SK-N-SH (cell line): ENCODE data around the gene TTC28. TPM values are rescaled to one million over a fixed set of nuclear protein-coding genes. Genes with fewer than 3 reads are reported as not detected.

Experiments
- CTCF ChIA-PET: fragments of 300-600, 350-600 bp; formaldehyde crosslinking; extraction: SDS; loops from one replicate; lab custom pipeline; 2021; lab: Yijun Ruan, JAX
- POLR2A ChIA-PET: fragments of 350-600 bp; sonication (Branson Sonifier 250); formaldehyde crosslinking; extraction: SDS; loops from one replicate; lab custom pipeline; 2020; ENCODE audit warnings: antibody characterized with exemption, inconsistent platforms; lab: Yijun Ruan, JAX
- DNase-seq: peaks from one replicate; pipeline ENCODE4 v3.0.0; 2012
- H2AFZ ChIP-seq: fragments of 200-600 bp; sonication (generic); 2 replicates; pipeline ENCODE4 v1.8.1; 2016; ENCODE audit warnings: antibody characterized with exemption, mild to moderate bottlenecking, low read depth
- H3F3A ChIP-seq: fragments of 200-600 bp; sonication (generic); replicated peaks from 2 replicates; pipeline ENCODE3; 2016; ENCODE audit warnings: antibody characterized with exemption, mild to moderate bottlenecking; ENCODE audit not compliant: insufficient read depth
- H3K27ac ChIP-seq, 2 experiments: fragments of 200-500 bp in 1 of 2; fragments of 200-600 bp in 1 of 2; sonication (Bioruptor generic) in 1 of 2; sonication (generic), shearing (Covaris generic) in 1 of 2; 2 replicates each; pipeline versions ENCODE4 v1.5.1 to v1.6.1; 2014 to 2016; ENCODE audit warnings: low read depth in 2 of 2, inconsistent platforms in 1 of 2, low read length in 1 of 2, mild to moderate bottlenecking in 1 of 2, mixed read lengths in 1 of 2
- H3K27me3 ChIP-seq: fragments of 200-600 bp; sonication (generic), shearing (Covaris generic); 2 replicates; pipeline ENCODE4 v1.6.1; 2016; ENCODE audit warnings: mixed run types; ENCODE audit not compliant: insufficient read depth
- H3K36me3 ChIP-seq, 2 experiments: fragments of 200-500 bp in 1 of 2; fragments of 200-600 bp in 1 of 2; sonication (Bioruptor generic) in 1 of 2; sonication (generic) in 1 of 2; replicated peaks in 1 of 2; 2 replicates each; pipeline versions ENCODE3 to v1.5.1; 2014 to 2016; ENCODE audit warnings: low read length in 1 of 2, mild to moderate bottlenecking in 1 of 2; ENCODE audit not compliant: insufficient read depth in 2 of 2, control insufficient read depth in 1 of 2
- H3K4me1 ChIP-seq, 2 experiments: fragments of 200-500 bp in 1 of 2; fragments of 200-600 bp in 1 of 2; sonication (Bioruptor generic) in 1 of 2; sonication (generic), shearing (Covaris generic) in 1 of 2; 2 replicates each; pipeline versions ENCODE4 v1.5.1 to v1.6.1; 2014 to 2016; ENCODE audit warnings: low read depth in 1 of 2, low read length in 1 of 2, mixed run types in 1 of 2; ENCODE audit not compliant: insufficient read depth in 2 of 2, control insufficient read depth in 1 of 2
- H3K4me2 ChIP-seq: fragments of 200-600 bp; sonication (generic), shearing (Covaris generic); 2 replicates; pipeline ENCODE4 v1.6.1; 2017; ENCODE audit warnings: mixed run types
- H3K4me3 ChIP-seq, 2 experiments: fragments of 200-500 bp in 1 of 2; fragments of 200-600 bp in 1 of 2; sonication (Bioruptor generic) in 1 of 2; sonication (generic), shearing (Covaris generic) in 1 of 2; 2 replicates each; pipeline versions ENCODE4 v1.5.1 to v1.8.1; 2014 to 2016; ENCODE audit warnings: low read depth in 2 of 2, inconsistent platforms in 1 of 2, low read length in 1 of 2, mild to moderate bottlenecking in 1 of 2, mixed read lengths in 1 of 2, moderate library complexity in 1 of 2
- H3K79me2 ChIP-seq: fragments of 200-600 bp; sonication (generic); 2 replicates; pipeline ENCODE4 v1.8.1; 2017; ENCODE audit warnings: mild to moderate bottlenecking; ENCODE audit not compliant: insufficient read depth
- H3K9ac ChIP-seq: fragments of 200-600 bp; sonication (generic); 2 replicates; pipeline ENCODE4 v1.6.1; 2017; ENCODE audit warnings: mixed run types
- H3K9me2 ChIP-seq: fragments of 200-600 bp; sonication (generic); 2 replicates; pipeline ENCODE4 v1.6.1; 2017; ENCODE audit warnings: mixed run types
- H3K9me3 ChIP-seq: fragments of 200-600 bp; sonication (generic); 2 replicates; pipeline ENCODE4 v1.6.1; 2017; ENCODE audit warnings: mixed run types, mild to moderate bottlenecking, moderate library complexity
- H4K20me1 ChIP-seq: fragments of 200-600 bp; sonication (generic); 2 replicates; pipeline ENCODE4 v1.6.1; 2017; ENCODE audit warnings: mild to moderate bottlenecking, mixed run types; ENCODE audit not compliant: insufficient read depth
- EZH2phosphoT487 ChIP-seq: fragments of 200-600 bp; sonication (generic); IDR thresholded peaks from 2 replicates; pipeline ENCODE4 v1.6.1; 2017; ENCODE audit warnings: low read depth, mixed run types, mild to moderate bottlenecking, antibody characterized with exemption, moderate library complexity, borderline replicate concordance
- GABPA ChIP-seq: IDR thresholded peaks from 2 replicates; pipeline ENCODE4 v1.4.0; 2012; ENCODE audit warnings: low read depth, mild to moderate bottlenecking
- NFIC ChIP-seq: IDR thresholded peaks from 2 replicates; pipeline ENCODE4 v1.4.0; 2012; ENCODE audit warnings: borderline replicate concordance
- RAD21 ChIP-seq: IDR thresholded peaks from 2 replicates; pipeline ENCODE4 v1.6.1; 2012; ENCODE audit warnings: mild to moderate bottlenecking, low read length
- SIN3A ChIP-seq: IDR thresholded peaks from 2 replicates; pipeline ENCODE4 v1.6.1; 2012; ENCODE audit warnings: low read depth, mild to moderate bottlenecking, low read length, moderate library complexity, borderline replicate concordance
- TCF12 ChIP-seq: IDR thresholded peaks from 2 replicates; pipeline ENCODE4 v1.4.0; 2012
- WGBS: methylation state at CpG from one replicate; pipeline ENCODE4 v1.1.6; 2017; ENCODE audit warnings: low lambda C conversion rate; 5-methylcytosine and 5-hydroxymethylcytosine counted together
- polyA plus RNA-seq, 3 experiments: library from polyadenylated mRNA; depleted of rRNA; stranded (reverse); fragments of >200 nt; gene quantifications; 2 replicates each; pipeline ENCODE4 v1.2.3, GENCODE V29; 2012
- small RNA-seq, 7 experiments: library from RNA; depleted of rRNA; stranded (forward); fragments of <200 nt; gene quantifications; one replicate each; pipeline ENCODE3, GENCODE V24; 2012
- TF ChIP-seq, protein P1 (sequence below): fragments of 200-600 bp; sonication (generic); IDR thresholded peaks from 2 replicates; pipeline ENCODE4 v1.6.1; 2017; ENCODE audit warnings: antibody characterized with exemption, mild to moderate bottlenecking, moderate library complexity
- TF ChIP-seq, protein P2 (sequence below): fragments of 150-350 bp; IDR thresholded peaks from 2 replicates; pipeline ENCODE4 v1.6.1; 2016; ENCODE audit warnings: mild to moderate bottlenecking, low read depth, low read length

The TTC28 gene
- polyA plus RNA-seq, 1 of the 3 experiments (the other 2 are of a cell fraction): 5.9 TPM

DNA sequence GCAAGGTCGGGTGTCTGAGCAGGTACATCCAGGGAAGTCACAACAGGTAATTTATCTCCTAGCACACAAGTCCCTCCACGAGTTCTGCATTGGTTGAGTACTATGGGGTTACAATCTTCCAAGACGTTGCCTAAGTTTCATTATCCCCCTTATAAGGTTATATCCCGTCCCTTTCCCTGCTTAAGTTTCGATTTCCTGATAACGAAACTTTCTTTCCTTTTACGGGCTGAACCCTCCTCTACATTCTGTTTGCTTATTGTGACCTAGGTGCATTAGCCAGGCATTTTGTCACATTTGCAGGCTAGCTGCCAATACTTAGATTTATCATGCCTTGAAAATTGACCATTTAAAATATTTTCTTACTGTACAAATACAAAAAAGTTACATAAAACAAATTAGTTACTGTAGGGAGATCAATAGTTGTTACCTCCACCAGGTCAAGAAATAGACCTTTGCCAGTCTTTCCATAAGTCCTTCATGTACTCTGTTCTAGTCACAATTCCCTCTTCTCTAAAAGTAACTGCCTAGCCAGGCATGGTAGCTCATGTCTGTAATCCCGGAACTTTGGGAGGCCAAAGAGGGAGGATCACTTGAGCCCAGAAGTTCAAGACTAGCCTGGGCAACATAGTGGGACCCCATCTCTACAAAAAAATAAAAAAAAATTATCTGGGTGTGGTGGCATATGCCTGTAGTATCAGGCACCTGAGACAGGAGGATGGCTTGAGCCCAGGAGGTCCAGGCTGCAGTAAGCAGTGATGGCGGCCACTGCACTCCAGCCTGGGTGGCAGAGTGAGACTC lies 746.3 kb downstream of the TTC28 start:
- Histone ChIP-seq H3K79me2 (0 out of 2 replicates have a peak, but pooled peaks cover 5% of the 10 kb centered on the region), H3K27ac (no peak overlapping the region), H3K36me3 (no peaks in the 10 kb centered on the region), H3K9ac (no peak overlapping the region), H3K4me3 (no peak overlapping the region), H2AFZ (no peak overlapping the region), H3K9me2 (no peaks in the 10 kb centered on the region), H3K9me3 (no peaks in the 10 kb centered on the region), H3F3A (no peaks in the 10 kb centered on the region), H4K20me1 (no peaks in the 10 kb centered on the region), H3K4me1 (no peaks in the 10 kb centered on the region), H3K4me2 (no peak overlapping the region), H3K27me3 (no peaks in the 10 kb centered on the region)
- WGBS: 92% methylated on average over 9 of the region's 9 CpGs
- TF ChIP-seq RAD21 (no peak), GABPA (no peak), SIN3A (no peak), TCF12 (no peak), NFIC (no peak), EZH2phosphoT487 (no peak)
- TF ChIP-seq, protein P1, sequence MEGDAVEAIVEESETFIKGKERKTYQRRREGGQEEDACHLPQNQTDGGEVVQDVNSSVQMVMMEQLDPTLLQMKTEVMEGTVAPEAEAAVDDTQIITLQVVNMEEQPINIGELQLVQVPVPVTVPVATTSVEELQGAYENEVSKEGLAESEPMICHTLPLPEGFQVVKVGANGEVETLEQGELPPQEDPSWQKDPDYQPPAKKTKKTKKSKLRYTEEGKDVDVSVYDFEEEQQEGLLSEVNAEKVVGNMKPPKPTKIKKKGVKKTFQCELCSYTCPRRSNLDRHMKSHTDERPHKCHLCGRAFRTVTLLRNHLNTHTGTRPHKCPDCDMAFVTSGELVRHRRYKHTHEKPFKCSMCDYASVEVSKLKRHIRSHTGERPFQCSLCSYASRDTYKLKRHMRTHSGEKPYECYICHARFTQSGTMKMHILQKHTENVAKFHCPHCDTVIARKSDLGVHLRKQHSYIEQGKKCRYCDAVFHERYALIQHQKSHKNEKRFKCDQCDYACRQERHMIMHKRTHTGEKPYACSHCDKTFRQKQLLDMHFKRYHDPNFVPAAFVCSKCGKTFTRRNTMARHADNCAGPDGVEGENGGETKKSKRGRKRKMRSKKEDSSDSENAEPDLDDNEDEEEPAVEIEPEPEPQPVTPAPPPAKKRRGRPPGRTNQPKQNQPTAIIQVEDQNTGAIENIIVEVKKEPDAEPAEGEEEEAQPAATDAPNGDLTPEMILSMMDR: no peak
- TF ChIP-seq, protein P2, sequence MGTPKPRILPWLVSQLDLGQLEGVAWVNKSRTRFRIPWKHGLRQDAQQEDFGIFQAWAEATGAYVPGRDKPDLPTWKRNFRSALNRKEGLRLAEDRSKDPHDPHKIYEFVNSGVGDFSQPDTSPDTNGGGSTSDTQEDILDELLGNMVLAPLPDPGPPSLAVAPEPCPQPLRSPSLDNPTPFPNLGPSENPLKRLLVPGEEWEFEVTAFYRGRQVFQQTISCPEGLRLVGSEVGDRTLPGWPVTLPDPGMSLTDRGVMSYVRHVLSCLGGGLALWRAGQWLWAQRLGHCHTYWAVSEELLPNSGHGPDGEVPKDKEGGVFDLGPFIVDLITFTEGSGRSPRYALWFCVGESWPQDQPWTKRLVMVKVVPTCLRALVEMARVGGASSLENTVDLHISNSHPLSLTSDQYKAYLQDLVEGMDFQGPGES: no peak
- POLR2A ChIA-PET: no interaction called here
- no peak for DNase-seq
- CTCF ChIA-PET: interaction anchor here (1.3 kb wide), 1 partner anchor 47 kb away, joined by 5 read pairs; no protein-coding TSS in a partner anchor

DNA sequence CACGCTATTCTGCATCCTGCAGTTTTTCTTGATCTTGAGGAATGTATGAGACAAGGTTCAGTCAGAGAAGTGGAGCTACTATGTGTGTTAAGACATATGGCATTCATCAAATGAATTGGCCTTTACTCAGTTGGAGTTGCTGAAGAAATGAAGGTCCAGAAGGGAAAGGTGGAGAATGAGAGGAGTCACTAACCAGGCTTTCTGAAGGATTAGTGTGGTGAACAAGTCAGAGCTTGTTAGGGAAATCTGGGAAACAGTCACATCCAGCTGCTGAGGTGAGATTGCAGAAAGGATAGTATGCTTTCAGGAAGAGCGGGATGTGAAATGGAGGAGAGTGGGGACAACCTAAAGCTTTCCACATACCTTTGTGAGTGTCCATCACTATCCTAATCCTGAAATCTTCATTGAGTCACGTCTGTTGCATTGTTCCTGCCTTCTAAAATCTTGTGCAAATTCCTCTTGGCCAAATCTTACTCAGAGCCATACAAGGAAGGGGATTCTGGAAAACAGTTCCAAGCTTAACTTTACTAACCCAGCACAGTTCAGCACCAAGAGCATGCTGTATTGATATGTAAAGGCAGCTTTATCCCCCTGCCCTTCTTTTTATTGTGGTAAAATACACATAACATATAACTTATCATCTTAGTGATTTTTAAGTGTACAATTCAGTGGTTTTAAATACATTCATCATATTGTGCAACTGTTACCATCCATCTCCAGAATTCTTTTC lies 749.1 kb downstream of the TTC28 start:
- CTCF ChIA-PET: interaction anchor here (0.7 to 2.0 kb wide), 3 partner anchors 44 to 78 kb away, joined by 3 to 6 read pairs (median 3); no protein-coding TSS in a partner anchor
- WGBS: 85% methylated on average over 3 of the region's 3 CpGs
- Histone ChIP-seq H3K4me3 (no peak overlapping the region), H3K36me3 (peaks cover 0 to 9% of the 10 kb centered on the region in 2 experiments), H3K27me3 (no peaks in the 10 kb centered on the region), H3K9ac (no peak overlapping the region), H3K79me2 (peaks cover 5% of the 10 kb centered on the region; the same call in 1 of the 2 replicates), H3K4me2 (no peak overlapping the region), H3K27ac (no peak overlapping the region; a peak in 1 of 4 replicates), H3K9me3 (peaks cover 11% of the 10 kb centered on the region; the same call in 1 of the 2 replicates), H3K9me2 (no peaks in the 10 kb centered on the region), H3F3A (no peaks in the 10 kb centered on the region), H3K4me1 (no peaks in the 10 kb centered on the region), H2AFZ (no peak overlapping the region), H4K20me1 (no peaks in the 10 kb centered on the region)
- TF ChIP-seq TCF12: peak; percentile 16; the same call in 1 of the 2 replicates
- TF ChIP-seq RAD21: no peak
- POLR2A ChIA-PET: no interaction called here
- DNase-seq: no peak

Small RNA genes within 50 kb of the gene (small RNA-seq; reads per million reads assigned to genes)
- 0 reads per million in 7 experiments for gene MIR5739
- gene RF00019: 0 reads per million in 7 experiments
- 0 reads per million in 7 experiments for gene RF00150
- gene RF02200: 0 reads per million in 7 experiments
- gene RN7SL162P: 0 to 0.13 (median 0) reads per million in 7 experiments

Other genes starting within 250 kb of the TTC28 start
- gene CHEK2, start 62.0 kb upstream of the TTC28 start, polyA plus RNA-seq (2012; rRNA removed): 12.0 and 20.7 TPM in 2 replicates
- gene HSCB, start 62.2 kb upstream of the TTC28 start, polyA plus RNA-seq (2012; rRNA removed): 19.1 and 19.9 TPM in 2 replicates
- gene CCDC117, start 92.9 kb upstream of the TTC28 start, polyA plus RNA-seq (2012; rRNA removed): 4.2 and 4.5 TPM in 2 replicates
- 55.6 and 67.6 TPM in 2 replicates for gene XBP1, start 120.7 kb upstream of the TTC28 start, polyA plus RNA-seq (2012; rRNA removed)
- gene ZNRF3, start 203.7 kb upstream of the TTC28 start, polyA plus RNA-seq (2012; rRNA removed): 2.9 and 4.2 TPM in 2 replicates